Lung microvascular endothelial cell (primary cell): ENCODE measurements around the gene PARD3B. TPM values are rescaled to one million over a fixed set of nuclear protein-coding genes. Genes with fewer than 3 reads are reported as not detected.
A peak's percentile ranks its signal among the peaks of the same experiment; 100 is the strongest.

Source experiments
- DNase-seq, 2 donors: peaks; one replicate each; pipeline versions ENCODE4 v3.0.0 to v3.0.0-alpha.2; 2010; ENCODE audit warnings: low read depth in 2 of 2
- total RNA-seq: library from RNA; depleted of rRNA; stranded (reverse); fragments of >200 nt; gene quantifications from 2 replicates; pipeline ENCODE4 v1.2.1, GENCODE V29; 2014

Gene PARD3B
- total RNA-seq, 1 donor from 2014 or later = 10.9 TPM

GRCh38 chr2:204890680-204891079 lies 345.4 kb downstream of the PARD3B start:
- DNase-seq = no peak

DNA sequence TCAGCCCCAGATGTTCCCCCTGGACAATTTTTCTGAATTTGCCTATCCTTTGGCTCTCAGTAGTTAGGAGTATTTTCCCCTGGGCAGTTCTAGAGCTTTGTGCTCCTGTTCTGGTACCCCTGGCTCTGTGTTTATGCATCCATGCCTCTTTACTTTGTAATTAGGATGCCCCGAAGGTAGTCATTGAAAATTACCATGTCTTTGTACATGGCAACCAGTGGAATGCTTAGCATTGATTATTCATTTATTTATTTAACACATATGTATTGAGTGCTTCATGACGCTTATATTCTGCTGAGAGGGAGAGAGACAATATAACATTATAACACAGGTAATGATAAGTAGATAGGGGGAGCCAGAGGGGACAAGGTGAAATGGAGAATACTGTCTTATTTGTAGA lies 346.5 kb downstream of the PARD3B start:
- no peak for DNase-seq

GRCh38 chr2:204892506-204893255 lies 347.4 kb downstream of the PARD3B start:
- no peak for DNase-seq

GRCh38 chr2:204896146-204896545 lies 350.9 kb downstream of the PARD3B start:
- no peak for DNase-seq

DNA sequence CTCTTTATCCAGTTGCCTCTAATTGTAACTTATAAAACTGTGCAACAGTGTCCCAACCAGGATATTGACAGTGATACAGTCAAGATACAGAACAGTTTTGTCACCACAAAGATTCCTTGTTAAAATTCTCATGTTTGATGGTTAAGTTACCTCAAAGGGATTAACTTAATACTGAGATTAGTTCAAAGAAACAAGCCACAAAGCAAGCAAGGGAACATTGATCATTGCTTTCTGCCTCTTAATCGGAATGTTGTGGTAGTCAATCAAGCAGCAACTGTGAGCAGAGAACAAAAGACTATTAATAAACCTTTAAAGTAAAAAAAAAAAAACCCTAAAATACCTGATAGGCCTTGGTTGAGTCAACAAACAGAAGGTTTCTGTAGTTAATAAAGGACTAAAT lies 352.3 kb downstream of the PARD3B start:
- no peak for DNase-seq

- DNase-seq = no peak
These were observed 353.8 kb downstream of the PARD3B start for GRCh38 chr2:204898928-204899640.

DNA sequence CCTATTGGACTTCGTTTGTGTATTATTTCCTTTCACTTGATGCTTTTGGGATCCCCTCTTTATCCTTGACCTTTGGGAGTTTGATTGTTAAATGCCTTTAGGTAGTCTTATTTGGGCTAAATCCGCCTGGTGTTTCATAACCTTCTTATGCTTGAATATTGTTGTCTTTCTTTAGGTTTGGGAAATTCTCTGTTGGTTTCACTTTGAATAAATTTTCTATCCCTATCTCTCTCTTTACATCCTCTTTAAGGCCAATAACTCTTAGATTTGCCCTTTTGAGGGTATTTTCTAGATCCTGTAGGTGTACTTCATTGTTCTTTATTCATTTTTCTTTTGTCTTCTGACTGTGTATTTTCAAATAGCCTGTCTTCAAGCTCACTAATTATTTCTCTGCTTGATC lies 354.7 kb downstream of the PARD3B start:
- DNase-seq = no peak

DNA sequence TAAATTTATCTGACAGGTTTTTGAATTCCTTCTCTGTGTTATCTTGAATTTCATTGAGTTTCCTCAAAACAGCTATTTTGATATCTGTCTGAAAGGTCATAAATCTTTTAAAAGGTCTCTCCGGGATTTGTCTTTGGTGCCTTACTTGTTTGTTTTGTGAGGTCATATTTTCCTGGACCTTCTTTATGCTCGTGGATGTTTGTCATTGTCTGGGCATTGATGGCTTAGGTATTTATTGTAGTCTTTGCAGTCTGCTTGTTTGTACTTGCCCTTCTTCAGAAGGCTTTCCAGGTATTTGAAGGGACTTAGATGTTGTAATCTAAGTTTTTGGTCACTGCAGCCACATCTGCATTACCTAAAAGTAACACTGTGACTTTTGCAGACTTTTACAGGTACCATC lies 355.2 kb downstream of the PARD3B start:
- DNase-seq = peak; percentile 22 to 54

DNA sequence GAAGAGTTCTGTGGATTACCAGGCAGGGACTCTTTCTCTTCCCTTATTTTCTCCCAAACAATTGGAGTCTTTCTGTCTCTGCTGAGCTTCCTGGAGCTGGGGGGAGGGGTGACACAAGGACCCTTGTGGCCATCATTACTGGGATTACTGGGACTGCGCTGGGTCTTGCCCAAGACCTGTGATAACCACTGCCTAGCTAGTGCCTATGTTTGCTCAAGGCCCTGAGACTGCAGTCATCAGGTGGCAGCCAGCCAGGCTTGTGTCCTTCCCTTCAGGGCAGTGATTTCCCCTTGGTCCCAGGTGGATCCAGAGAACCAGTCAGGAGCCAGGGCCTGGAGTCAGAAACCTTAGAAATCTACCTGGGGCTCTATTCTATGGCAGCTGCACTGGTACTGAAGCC lies 355.6 kb downstream of the PARD3B start:
- DNase-seq = peak in 1 of 2 donors; percentile 17

DNA sequence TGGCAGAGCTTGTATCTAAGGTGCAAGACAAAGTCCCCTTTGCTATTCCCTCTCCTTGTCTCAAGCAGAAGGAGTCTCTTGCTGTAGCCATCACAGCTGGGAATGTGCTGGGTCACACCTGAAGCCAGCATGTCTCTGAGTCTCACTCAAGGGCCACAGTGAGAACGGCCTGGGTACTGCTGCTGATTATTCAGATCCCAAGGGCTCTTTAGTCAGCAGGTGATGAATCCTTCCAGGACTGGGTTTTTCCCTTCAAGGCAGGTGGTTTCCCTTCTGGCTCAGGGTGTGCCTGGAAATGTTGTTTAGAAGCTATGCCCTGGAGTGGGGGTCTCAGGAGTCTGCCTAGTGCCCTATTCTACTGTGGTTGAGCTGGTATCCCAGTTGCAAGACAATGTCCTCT lies 356.3 kb downstream of the PARD3B start:
- no peak for DNase-seq

GRCh38 chr2:204909791-204910190 lies 364.5 kb downstream of the PARD3B start:
- DNase-seq = no peak

GRCh38 chr2:204913312-204913711 lies 368.0 kb downstream of the PARD3B start:
- DNase-seq = no peak

- no peak for DNase-seq
These were observed 368.7 kb downstream of the PARD3B start for GRCh38 chr2:204913854-204914464.

- no peak for DNase-seq
These were observed 369.4 kb downstream of the PARD3B start for GRCh38 chr2:204914708-204915107.

GRCh38 chr2:204917089-204917701 lies 371.9 kb downstream of the PARD3B start:
- DNase-seq = no peak

DNA sequence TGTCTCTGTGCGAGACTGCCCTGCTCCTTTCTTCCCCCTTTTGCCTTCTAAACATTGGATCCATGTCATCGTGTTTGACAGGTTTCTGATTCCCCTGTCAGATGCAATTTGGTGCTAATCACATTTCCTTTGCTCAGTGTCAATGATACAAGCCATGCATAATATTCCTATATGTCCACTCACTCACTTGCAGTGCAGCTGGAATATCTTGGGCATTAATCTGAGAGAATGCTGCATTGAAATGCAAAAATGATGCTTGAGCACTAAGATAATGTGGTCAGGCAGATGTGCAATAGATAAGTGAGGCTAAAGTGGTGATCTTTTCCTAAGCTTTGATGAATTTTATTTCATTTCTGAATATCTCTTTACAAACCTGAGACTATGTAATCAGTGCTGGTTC lies 375.5 kb downstream of the PARD3B start:
- no peak for DNase-seq

GRCh38 chr2:204923957-204924356 lies 378.7 kb downstream of the PARD3B start:
- DNase-seq = no peak

DNA sequence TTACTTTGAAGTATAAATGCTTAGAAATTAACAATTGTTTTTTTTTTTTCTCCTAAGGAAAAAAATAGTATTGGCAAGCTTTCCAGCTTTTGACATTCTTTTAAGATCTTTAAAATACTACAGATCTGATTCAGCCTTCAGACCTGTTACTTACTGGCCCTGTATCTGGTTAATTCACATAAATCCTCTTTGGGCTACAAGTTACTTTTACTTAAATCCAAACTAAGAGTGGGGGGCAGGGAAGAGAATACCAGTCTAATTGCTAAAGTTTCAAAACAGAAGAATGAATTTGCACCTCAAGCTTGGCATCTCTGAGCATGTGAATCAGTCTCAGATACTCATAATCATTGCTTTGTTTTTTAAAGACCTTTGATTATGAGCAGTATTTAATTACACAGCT lies 386.3 kb downstream of the PARD3B start:
- no peak for DNase-seq

DNA sequence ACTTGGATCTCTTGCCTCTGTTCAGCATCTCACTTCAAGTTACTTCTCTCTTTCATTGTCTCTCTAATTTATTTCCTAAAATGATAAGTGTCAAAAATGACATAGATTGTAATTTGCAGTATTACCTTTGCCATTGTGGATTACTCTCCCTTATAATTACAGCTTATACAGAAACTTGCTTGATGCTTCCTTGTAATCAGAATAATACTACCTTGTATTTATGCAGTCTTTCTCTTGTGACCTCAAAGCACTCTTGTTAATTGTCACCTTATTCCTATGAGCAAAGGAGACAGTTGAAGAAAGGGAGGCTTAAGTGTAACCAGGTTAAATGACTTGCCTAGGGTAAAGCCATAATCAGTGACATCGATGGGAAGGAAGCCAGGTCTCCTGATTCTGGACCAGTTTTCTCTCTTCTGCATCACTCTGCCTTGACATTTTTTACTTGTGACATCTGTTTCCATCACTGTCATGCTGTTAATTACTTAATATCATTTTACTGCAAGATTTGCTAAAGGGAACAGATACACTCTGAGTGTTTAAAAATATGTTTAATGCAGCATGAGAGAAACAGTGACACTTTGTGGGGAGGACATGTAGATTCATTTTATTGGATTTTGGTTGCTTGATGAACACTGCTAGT lies 388.6 kb downstream of the PARD3B start:
- DNase-seq = no peak

GRCh38 chr2:204944927-204945326 lies 399.7 kb downstream of the PARD3B start:
- no peak for DNase-seq

GRCh38 chr2:204945376-204945775 lies 400.1 kb downstream of the PARD3B start:
- no peak for DNase-seq

DNA sequence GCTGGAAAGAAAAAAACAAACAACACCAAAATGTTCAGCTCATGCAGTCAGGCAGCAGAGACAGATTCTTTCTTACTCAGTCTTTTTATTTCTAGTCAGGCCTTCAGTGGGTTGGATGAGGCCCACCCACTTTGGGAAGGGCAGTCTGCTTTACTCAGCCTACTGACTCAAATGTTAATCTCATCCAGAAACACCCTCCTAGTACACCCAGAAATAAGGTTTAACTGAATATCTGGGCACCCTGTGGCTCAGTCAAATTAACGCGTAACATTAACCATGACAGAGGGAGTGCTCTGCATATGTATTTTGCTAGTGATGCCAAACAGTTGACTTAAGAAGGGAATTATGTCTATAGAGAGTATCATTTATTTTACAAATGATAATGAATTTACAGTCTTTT lies 401.6 kb downstream of the PARD3B start:
- no peak for DNase-seq
